ENCODE data around the gene KCNQ1. TPM values are rescaled to one million over a fixed set of nuclear protein-coding genes. Genes with fewer than 3 reads are reported as not detected.

The KCNQ1 gene
- total and polyA plus RNA-seq, 8 donors = 7.1 to 37.7 (median 9.9) TPM

GRCh38 chr11:2717561-2718325, 272.9 kb downstream of the KCNQ1 start:
- no peaks in the 10 kb centered on the region for H3K4me1 ChIP-seq
- no peaks in the 10 kb centered on the region for H3K27me3 ChIP-seq
- DNase-seq = peak in 1 of 4 donors; percentile 45
- H3K9me3 ChIP-seq = no peaks in the 10 kb centered on the region
- no peak for ATAC-seq
- no peak overlapping the region for H3K27ac ChIP-seq
- intact Hi-C loops (cut with DNase I) = no loop called here
- TF ChIP-seq CTCF (IDR thresholded peaks at IDR 0.05) = no peak
- no peaks in the 10 kb centered on the region for H3K36me3 ChIP-seq
- no peak overlapping the region for H3K4me3 ChIP-seq

- no peak for TF ChIP-seq CTCF (IDR thresholded peaks at IDR 0.05)
- Histone ChIP-seq H3K27me3 (no peaks in the 10 kb centered on the region), H3K36me3 (no peaks in the 10 kb centered on the region), H3K27ac (no peak overlapping the region), H3K4me3 (no peak overlapping the region), H3K4me1 (no peaks in the 10 kb centered on the region), H3K9me3 (no peaks in the 10 kb centered on the region)
- no peak for ATAC-seq
- peak in 1 of 4 donors; percentile 25 for DNase-seq
- intact Hi-C loops (cut with DNase I) = no loop called here
Observed at GRCh38 chr11:2718817-2719438, 274.1 kb downstream of the KCNQ1 start.

- H3K4me3 ChIP-seq = no peak overlapping the region
- ATAC-seq (no peak), DNase-seq (peak in 1 of 4 donors; percentile 66)
- no peak for TF ChIP-seq CTCF (IDR thresholded peaks at IDR 0.05)
- H3K36me3 ChIP-seq = no peaks in the 10 kb centered on the region
- no peak overlapping the region for H3K27ac ChIP-seq
- intact Hi-C loops (cut with DNase I) = no loop called here
- H3K9me3 ChIP-seq = no peaks in the 10 kb centered on the region
- H3K4me1 ChIP-seq = no peaks in the 10 kb centered on the region
- H3K27me3 ChIP-seq = no peaks in the 10 kb centered on the region
Observed at GRCh38 chr11:2719831-2720590, 275.2 kb downstream of the KCNQ1 start.

- H3K4me3 ChIP-seq = no peak overlapping the region
- no peak overlapping the region for H3K27ac ChIP-seq
- intact Hi-C loops (cut with DNase I) = no loop called here
- ATAC-seq = no peak
- TF ChIP-seq CTCF (IDR thresholded peaks at IDR 0.05) = no peak
- H3K4me1 ChIP-seq = no peaks in the 10 kb centered on the region
- peak in 1 of 4 donors; percentile 61 for DNase-seq
- no peaks in the 10 kb centered on the region for H3K9me3 ChIP-seq
- no peaks in the 10 kb centered on the region for H3K27me3 ChIP-seq
- no peaks in the 10 kb centered on the region for H3K36me3 ChIP-seq
Observed at GRCh38 chr11:2721210-2721916, 276.6 kb downstream of the KCNQ1 start.
